ENCODE results near the gene CRELD2. TPM values are rescaled to one million over a fixed set of nuclear protein-coding genes. Genes with fewer than 3 reads are reported as not detected.

The CRELD2 gene
- total RNA-seq, 1 donor from 2014 or later = 13.0 TPM

- no peaks in the 10 kb centered on the region for H3K4me1 ChIP-seq (ENCODE audit: control insufficient read depth in 3 of 3, insufficient read depth in 3 of 3, low read length in 3 of 3)
- no peak overlapping the region for H3K4me3 ChIP-seq (ENCODE audit: low read length in 3 of 3)
- no peaks in the 10 kb centered on the region for H3K9me3 ChIP-seq (ENCODE audit: control insufficient read depth in 3 of 3, low read length in 3 of 3)
- H3K27ac ChIP-seq (ENCODE audit: low read depth, low read length) = no peak overlapping the region
- no peaks in the 10 kb centered on the region for H3K27me3 ChIP-seq (ENCODE audit: control insufficient read depth in 3 of 3, insufficient read depth in 3 of 3, low read length in 3 of 3)
- peaks cover 36 to 50% (median 41%) of the 10 kb centered on the region in 3 donors for H3K36me3 ChIP-seq (ENCODE audit: control insufficient read depth in 3 of 3, insufficient read depth in 3 of 3, low read length in 3 of 3)
- no peak overlapping the region for H3K9ac ChIP-seq (ENCODE audit: low read depth in 1 of 3, low read length in 3 of 3)
Observed at GRCh38 chr22:49909476-49910205, 8.8 kb upstream of the CRELD2 start.

GRCh38 chr22:49910229-49911155 lies 7.9 kb upstream of the CRELD2 start:
- no peaks in the 10 kb centered on the region for H3K4me1 ChIP-seq (ENCODE audit: control insufficient read depth in 3 of 3, insufficient read depth in 3 of 3, low read length in 3 of 3)
- no peak overlapping the region for H3K27ac ChIP-seq (ENCODE audit: low read depth, low read length)
- H3K9ac ChIP-seq (ENCODE audit: low read depth in 1 of 3, low read length in 3 of 3) = no peak overlapping the region
- no peaks in the 10 kb centered on the region for H3K9me3 ChIP-seq (ENCODE audit: control insufficient read depth in 3 of 3, low read length in 3 of 3)
- no peaks in the 10 kb centered on the region for H3K27me3 ChIP-seq (ENCODE audit: control insufficient read depth in 3 of 3, insufficient read depth in 3 of 3, low read length in 3 of 3)
- H3K36me3 ChIP-seq (ENCODE audit: control insufficient read depth in 3 of 3, insufficient read depth in 3 of 3, low read length in 3 of 3) = peaks cover 34 to 45% (median 41%) of the 10 kb centered on the region in 3 donors
- H3K4me3 ChIP-seq (ENCODE audit: low read length in 3 of 3) = no peak overlapping the region

- no peak overlapping the region for H3K27ac ChIP-seq (ENCODE audit: low read depth, low read length)
- H3K9me3 ChIP-seq (ENCODE audit: control insufficient read depth in 3 of 3, low read length in 3 of 3) = no peaks in the 10 kb centered on the region
- H3K4me3 ChIP-seq (ENCODE audit: low read length in 3 of 3) = no peak overlapping the region
- no peak overlapping the region for H3K9ac ChIP-seq (ENCODE audit: low read depth in 1 of 3, low read length in 3 of 3)
- H3K36me3 ChIP-seq (ENCODE audit: control insufficient read depth in 3 of 3, insufficient read depth in 3 of 3, low read length in 3 of 3) = peaks cover 33 to 41% (median 38%) of the 10 kb centered on the region in 3 donors
- H3K27me3 ChIP-seq (ENCODE audit: control insufficient read depth in 3 of 3, insufficient read depth in 3 of 3, low read length in 3 of 3) = no peaks in the 10 kb centered on the region
- peaks cover 0 to 3% (median 3%) of the 10 kb centered on the region in 3 donors for H3K4me1 ChIP-seq (ENCODE audit: control insufficient read depth in 3 of 3, insufficient read depth in 3 of 3, low read length in 3 of 3)
Observed at GRCh38 chr22:49911881-49912625, 6.4 kb upstream of the CRELD2 start.

- H3K9me3 ChIP-seq (ENCODE audit: control insufficient read depth in 3 of 3, low read length in 3 of 3) = no peaks in the 10 kb centered on the region
- peaks cover 24 to 32% (median 28%) of the 10 kb centered on the region in 3 donors for H3K36me3 ChIP-seq (ENCODE audit: control insufficient read depth in 3 of 3, insufficient read depth in 3 of 3, low read length in 3 of 3)
Observed at GRCh38 chr22:49913026-49913425, 5.4 kb upstream of the CRELD2 start.

GRCh38 chr22:49913446-49913845 lies 5.0 kb upstream of the CRELD2 start:
- Histone ChIP-seq H3K36me3 (ENCODE audit: control insufficient read depth in 3 of 3, insufficient read depth in 3 of 3, low read length in 3 of 3) (peaks cover 24 to 32% (median 28%) of the 10 kb centered on the region in 3 donors), H3K27ac (ENCODE audit: low read depth, low read length) (no peak overlapping the region), H3K4me1 (ENCODE audit: control insufficient read depth in 3 of 3, insufficient read depth in 3 of 3, low read length in 3 of 3) (peaks cover 0 to 8% (median 3%) of the 10 kb centered on the region in 3 donors), H3K9me3 (ENCODE audit: control insufficient read depth in 3 of 3, low read length in 3 of 3) (no peaks in the 10 kb centered on the region), H3K27me3 (ENCODE audit: control insufficient read depth in 3 of 3, insufficient read depth in 3 of 3, low read length in 3 of 3) (no peaks in the 10 kb centered on the region), H3K9ac (ENCODE audit: low read depth in 1 of 3, low read length in 3 of 3) (no peak overlapping the region), H3K4me3 (ENCODE audit: low read length in 3 of 3) (no peak overlapping the region)

More at GRCh38 chr22:49913026-49913425, 5.4 kb upstream of the CRELD2 start:
- Histone ChIP-seq H3K4me3 (ENCODE audit: low read length in 3 of 3) (no peak overlapping the region), H3K27me3 (ENCODE audit: control insufficient read depth in 3 of 3, insufficient read depth in 3 of 3, low read length in 3 of 3) (no peaks in the 10 kb centered on the region), H3K4me1 (ENCODE audit: control insufficient read depth in 3 of 3, insufficient read depth in 3 of 3, low read length in 3 of 3) (peaks cover 0 to 8% (median 3%) of the 10 kb centered on the region in 3 donors), H3K27ac (ENCODE audit: low read depth, low read length) (no peak overlapping the region), H3K9ac (ENCODE audit: low read depth in 1 of 3, low read length in 3 of 3) (no peak overlapping the region)

GRCh38 chr22:49914256-49914655 lies 4.2 kb upstream of the CRELD2 start:
- no peaks in the 10 kb centered on the region for H3K27me3 ChIP-seq (ENCODE audit: control insufficient read depth in 3 of 3, insufficient read depth in 3 of 3, low read length in 3 of 3)
- peaks cover 19 to 27% (median 23%) of the 10 kb centered on the region in 3 donors for H3K36me3 ChIP-seq (ENCODE audit: control insufficient read depth in 3 of 3, insufficient read depth in 3 of 3, low read length in 3 of 3)

GRCh38 chr22:49915610-49916009 lies 2.8 kb upstream of the CRELD2 start:
- no peak overlapping the region for H3K9ac ChIP-seq (ENCODE audit: low read depth in 1 of 3, low read length in 3 of 3)
- H3K36me3 ChIP-seq (ENCODE audit: control insufficient read depth in 3 of 3, insufficient read depth in 3 of 3, low read length in 3 of 3) = peaks cover 23 to 28% (median 26%) of the 10 kb centered on the region in 3 donors
- H3K4me3 ChIP-seq (ENCODE audit: low read length in 3 of 3) = no peak overlapping the region
- no peaks in the 10 kb centered on the region for H3K27me3 ChIP-seq (ENCODE audit: control insufficient read depth in 3 of 3, insufficient read depth in 3 of 3, low read length in 3 of 3)
- no peak overlapping the region for H3K27ac ChIP-seq (ENCODE audit: low read depth, low read length)
- no peaks in the 10 kb centered on the region for H3K9me3 ChIP-seq (ENCODE audit: control insufficient read depth in 3 of 3, low read length in 3 of 3)
- H3K4me1 ChIP-seq (ENCODE audit: control insufficient read depth in 3 of 3, insufficient read depth in 3 of 3, low read length in 3 of 3) = peaks cover 10 to 18% (median 11%) of the 10 kb centered on the region in 3 donors

More at GRCh38 chr22:49914256-49914655, 4.2 kb upstream of the CRELD2 start:
- Histone ChIP-seq H3K4me1 (ENCODE audit: control insufficient read depth in 3 of 3, insufficient read depth in 3 of 3, low read length in 3 of 3) (peaks cover 5 to 14% (median 8%) of the 10 kb centered on the region in 3 donors), H3K27ac (ENCODE audit: low read depth, low read length) (no peak overlapping the region), H3K9me3 (ENCODE audit: control insufficient read depth in 3 of 3, low read length in 3 of 3) (no peaks in the 10 kb centered on the region), H3K4me3 (ENCODE audit: low read length in 3 of 3) (no peak overlapping the region), H3K9ac (ENCODE audit: low read depth in 1 of 3, low read length in 3 of 3) (no peak overlapping the region)

- no peak overlapping the region for H3K4me3 ChIP-seq (ENCODE audit: low read length in 3 of 3)
- peaks cover 10 to 18% (median 11%) of the 10 kb centered on the region in 3 donors for H3K4me1 ChIP-seq (ENCODE audit: control insufficient read depth in 3 of 3, insufficient read depth in 3 of 3, low read length in 3 of 3)
- no peak overlapping the region for H3K27ac ChIP-seq (ENCODE audit: low read depth, low read length)
- H3K36me3 ChIP-seq (ENCODE audit: control insufficient read depth in 3 of 3, insufficient read depth in 3 of 3, low read length in 3 of 3) = peaks cover 29 to 31% (median 30%) of the 10 kb centered on the region in 3 donors
- no peaks in the 10 kb centered on the region for H3K27me3 ChIP-seq (ENCODE audit: control insufficient read depth in 3 of 3, insufficient read depth in 3 of 3, low read length in 3 of 3)
- H3K9ac ChIP-seq (ENCODE audit: low read depth in 1 of 3, low read length in 3 of 3) = no peak overlapping the region
- no peaks in the 10 kb centered on the region for H3K9me3 ChIP-seq (ENCODE audit: control insufficient read depth in 3 of 3, low read length in 3 of 3)
Observed at GRCh38 chr22:49916831-49917230, 1.6 kb upstream of the CRELD2 start.
